ENCODE data around the gene NFKB2.

Gene NFKB2

DNA sequence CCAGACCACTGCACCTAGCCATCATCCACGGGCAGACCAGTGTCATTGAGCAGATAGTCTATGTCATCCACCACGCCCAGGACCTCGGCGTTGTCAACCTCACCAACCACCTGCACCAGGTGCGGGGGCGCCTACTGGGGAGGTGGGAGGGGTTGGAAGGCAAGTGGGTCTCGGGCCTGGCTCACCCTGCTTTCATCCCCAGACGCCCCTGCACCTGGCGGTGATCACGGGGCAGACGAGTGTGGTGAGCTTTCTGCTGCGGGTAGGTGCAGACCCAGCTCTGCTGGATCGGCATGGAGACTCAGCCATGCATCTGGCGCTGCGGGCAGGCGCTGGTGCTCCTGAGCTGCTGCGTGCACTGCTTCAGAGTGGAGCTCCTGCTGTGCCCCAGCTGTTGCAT lies 4.6 kb downstream of the NFKB2 start:
- no peak for TF ChIP-seq GATA3 (IDR thresholded peaks at IDR 0.05; ENCODE audit: low read depth, low read length)
- no peak for TF ChIP-seq GATA2 (IDR thresholded peaks at IDR 0.05; ENCODE audit: low read depth, low read length)

DNA sequence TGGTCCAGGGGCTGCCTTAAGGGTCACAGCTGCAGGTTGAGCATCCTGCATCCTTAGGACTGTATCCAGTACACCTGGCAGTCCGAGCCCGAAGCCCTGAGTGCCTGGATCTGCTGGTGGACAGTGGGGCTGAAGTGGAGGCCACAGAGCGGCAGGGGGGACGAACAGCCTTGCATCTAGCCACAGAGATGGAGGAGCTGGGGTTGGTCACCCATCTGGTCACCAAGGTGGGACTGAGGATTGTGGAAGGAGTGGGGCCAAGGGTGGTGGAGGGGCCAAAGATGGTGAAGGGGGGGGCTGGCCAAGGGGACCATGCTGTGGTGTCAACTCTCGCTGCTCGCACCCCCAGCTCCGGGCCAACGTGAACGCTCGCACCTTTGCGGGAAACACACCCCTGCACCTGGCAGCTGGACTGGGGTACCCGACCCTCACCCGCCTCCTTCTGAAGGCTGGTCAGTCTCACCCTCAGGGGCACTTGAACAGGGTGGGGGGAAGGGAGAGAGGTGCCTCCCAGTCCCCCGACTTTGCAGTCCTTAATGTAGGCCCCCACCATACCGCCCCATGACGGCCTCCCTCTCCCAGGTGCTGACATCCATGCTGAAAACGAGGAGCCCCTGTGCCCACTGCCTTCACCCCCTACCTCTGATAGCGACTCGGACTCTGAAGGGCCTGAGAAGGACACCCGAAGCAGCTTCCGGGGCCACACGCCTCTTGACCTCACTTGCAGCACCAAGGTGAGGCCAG lies 5.3 kb downstream of the NFKB2 start:
- TF ChIP-seq GATA3 (IDR thresholded peaks at IDR 0.05; ENCODE audit: low read depth, low read length) (no peak), GATA2 (IDR thresholded peaks at IDR 0.05; ENCODE audit: low read depth, low read length) (no peak)

- TF ChIP-seq GATA2 (IDR thresholded peaks at IDR 0.05; ENCODE audit: low read depth, low read length) (no peak), GATA3 (IDR thresholded peaks at IDR 0.05; ENCODE audit: low read depth, low read length) (no peak)
These were observed 5.8 kb downstream of the NFKB2 start for GRCh38 chr10:102401342-102401654.

DNA sequence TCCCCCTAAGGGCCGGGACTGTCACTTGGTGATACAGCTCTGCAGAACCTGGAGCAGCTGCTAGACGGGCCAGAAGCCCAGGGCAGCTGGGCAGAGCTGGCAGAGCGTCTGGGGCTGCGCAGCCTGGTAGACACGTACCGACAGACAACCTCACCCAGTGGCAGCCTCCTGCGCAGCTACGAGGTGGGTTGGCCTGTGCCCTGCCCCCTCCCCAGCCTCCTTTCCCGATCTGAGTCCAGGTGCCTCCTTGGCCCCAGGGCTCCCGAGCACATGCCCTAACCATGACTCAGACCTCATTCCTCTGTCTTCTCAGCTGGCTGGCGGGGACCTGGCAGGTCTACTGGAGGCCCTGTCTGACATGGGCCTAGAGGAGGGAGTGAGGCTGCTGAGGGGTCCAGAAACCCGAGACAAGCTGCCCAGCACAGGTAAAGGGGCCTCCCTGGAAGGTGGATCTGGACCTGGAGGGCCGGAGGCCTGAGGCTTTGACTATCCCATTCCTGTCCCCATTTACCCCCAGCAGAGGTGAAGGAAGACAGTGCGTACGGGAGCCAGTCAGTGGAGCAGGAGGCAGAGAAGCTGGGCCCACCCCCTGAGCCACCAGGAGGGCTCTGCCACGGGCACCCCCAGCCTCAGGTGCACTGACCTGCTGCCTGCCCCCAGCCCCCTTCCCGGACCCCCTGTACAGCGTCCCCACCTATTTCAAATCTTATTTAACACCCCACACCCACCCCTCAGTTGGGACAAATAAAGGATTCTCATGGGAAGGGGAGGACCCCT lies 6.4 kb downstream of the NFKB2 start:
- TF ChIP-seq GATA3 (IDR thresholded peaks at IDR 0.05; ENCODE audit: low read depth, low read length) (no peak), GATA2 (IDR thresholded peaks at IDR 0.05; ENCODE audit: low read depth, low read length) (no peak)

DNA sequence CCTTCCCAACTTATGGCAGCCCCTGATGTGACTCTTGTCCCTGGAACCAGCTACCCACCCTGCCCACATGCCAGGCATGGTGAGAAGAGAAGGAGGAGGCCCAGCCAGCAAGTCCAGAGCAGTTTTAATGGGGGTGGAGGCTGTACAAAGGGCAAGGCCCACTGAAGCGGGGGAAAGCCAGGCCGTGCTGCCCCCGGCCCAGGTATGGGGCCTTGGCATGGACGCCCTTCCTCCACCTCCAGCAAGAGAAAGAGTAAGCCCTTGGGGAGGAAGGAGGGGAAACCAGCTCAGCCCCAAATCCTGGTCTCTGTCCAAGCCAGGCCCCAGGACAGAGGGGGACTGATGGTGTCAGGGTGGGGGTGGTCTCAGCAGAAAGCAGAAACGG lies 7.0 kb downstream of the NFKB2 start:
- TF ChIP-seq GATA2 (IDR thresholded peaks at IDR 0.05; ENCODE audit: low read depth, low read length), result no peak
- TF ChIP-seq GATA3 (IDR thresholded peaks at IDR 0.05; ENCODE audit: low read depth, low read length), result no peak

DNA sequence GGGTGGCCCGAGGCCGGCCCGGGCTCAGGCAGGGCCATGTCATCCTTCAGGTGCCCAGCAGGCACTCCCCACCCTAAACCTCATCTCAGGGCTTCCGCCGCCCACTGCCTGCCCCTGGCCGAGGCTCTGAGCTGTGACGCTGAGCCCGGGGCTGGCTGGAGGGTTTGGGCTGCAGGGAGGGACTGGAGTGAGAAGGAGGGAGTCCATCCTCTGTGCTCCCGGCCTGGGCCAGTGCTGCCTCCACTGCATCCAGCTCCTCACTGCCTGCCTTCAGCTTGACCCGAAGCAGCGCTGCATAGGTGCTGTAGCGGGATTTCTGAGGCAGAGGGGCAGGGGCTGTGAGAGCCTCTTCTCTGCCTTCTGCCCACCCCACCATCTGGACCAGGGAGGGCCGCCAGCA lies 7.6 kb downstream of the NFKB2 start:
- TF ChIP-seq GATA2 (IDR thresholded peaks at IDR 0.05; ENCODE audit: low read depth, low read length) (no peak), GATA3 (IDR thresholded peaks at IDR 0.05; ENCODE audit: low read depth, low read length) (no peak)

DNA sequence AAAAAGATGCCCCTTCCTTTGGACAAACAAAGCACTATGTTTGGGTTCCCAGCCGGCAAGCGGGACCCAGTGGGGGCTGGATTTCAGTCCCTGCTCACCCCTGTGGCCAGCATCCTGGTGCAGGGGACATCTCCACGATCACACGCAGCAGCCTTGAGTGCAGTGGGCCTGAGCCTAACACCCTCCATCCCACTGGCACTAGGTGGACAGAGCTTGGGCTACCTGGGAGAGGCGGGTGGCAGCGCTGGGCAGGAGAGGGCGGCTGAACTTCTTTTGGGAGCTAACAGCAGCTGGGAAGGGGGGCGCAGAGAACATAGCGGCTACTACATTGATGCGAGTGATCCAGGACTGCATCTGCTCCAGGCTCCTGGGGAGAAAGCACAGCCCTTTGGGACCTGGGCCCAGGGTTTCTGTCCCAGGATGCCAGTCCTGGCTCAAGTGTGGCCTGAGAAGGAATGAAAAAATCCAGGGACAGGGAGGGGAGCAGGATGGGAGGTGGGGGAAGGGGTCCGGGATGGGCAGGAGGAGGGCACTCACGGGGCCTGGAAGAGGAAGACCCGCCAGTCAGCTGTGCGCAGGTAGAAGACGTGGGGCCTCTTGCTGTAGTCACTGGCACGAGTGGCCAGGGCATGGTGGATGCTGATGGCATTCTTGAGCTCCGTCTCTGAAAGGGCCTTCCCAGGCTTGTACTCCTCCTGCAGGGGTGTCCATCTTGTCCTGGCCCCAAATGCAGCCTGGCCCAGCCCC lies 9.0 kb downstream of the NFKB2 start:
- TF ChIP-seq GATA3 (IDR thresholded peaks at IDR 0.05; ENCODE audit: low read depth, low read length), result no peak
- no peak for TF ChIP-seq GATA2 (IDR thresholded peaks at IDR 0.05; ENCODE audit: low read depth, low read length)

- TF ChIP-seq GATA2 (IDR thresholded peaks at IDR 0.05; ENCODE audit: low read depth, low read length), result no peak
- no peak for TF ChIP-seq GATA3 (IDR thresholded peaks at IDR 0.05; ENCODE audit: low read depth, low read length)
These were observed 9.6 kb downstream of the NFKB2 start for GRCh38 chr10:102405108-102405571.

- TF ChIP-seq GATA2 (IDR thresholded peaks at IDR 0.05; ENCODE audit: low read depth, low read length), result no peak
- no peak for TF ChIP-seq GATA3 (IDR thresholded peaks at IDR 0.05; ENCODE audit: low read depth, low read length)
These were observed 10.1 kb downstream of the NFKB2 start for GRCh38 chr10:102405632-102406031.

DNA sequence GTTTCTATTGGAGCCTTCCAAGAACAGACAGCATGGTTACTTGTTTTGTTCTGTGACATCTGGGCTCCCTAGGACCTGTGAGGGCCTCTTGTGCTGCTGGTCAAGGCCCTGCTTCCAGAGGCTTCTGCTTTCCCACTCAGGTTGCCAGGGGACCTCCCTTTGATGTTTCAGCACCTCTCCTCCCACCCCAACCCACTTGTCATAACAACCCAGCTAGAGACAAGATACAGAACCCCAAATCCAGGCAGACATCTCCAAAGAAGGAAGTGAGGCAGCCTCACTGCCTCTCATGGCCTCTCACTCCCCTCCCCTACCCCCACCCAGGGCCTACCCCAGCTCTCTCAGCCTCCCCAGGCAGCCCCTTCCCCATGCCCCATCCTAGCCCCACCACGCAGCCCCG lies 11.3 kb downstream of the NFKB2 start:
- TF ChIP-seq GATA3 (IDR thresholded peaks at IDR 0.05; ENCODE audit: low read depth, low read length), result no peak
- TF ChIP-seq GATA2 (IDR thresholded peaks at IDR 0.05; ENCODE audit: low read depth, low read length), result no peak

- no peak for TF ChIP-seq GATA3 (IDR thresholded peaks at IDR 0.05; ENCODE audit: low read depth, low read length)
- no peak for TF ChIP-seq GATA2 (IDR thresholded peaks at IDR 0.05; ENCODE audit: low read depth, low read length)
These were observed 12.1 kb downstream of the NFKB2 start for GRCh38 chr10:102407425-102408130.

- TF ChIP-seq GATA3 (IDR thresholded peaks at IDR 0.05; ENCODE audit: low read depth, low read length) (no peak), GATA2 (IDR thresholded peaks at IDR 0.05; ENCODE audit: low read depth, low read length) (no peak)
These were observed 12.7 kb downstream of the NFKB2 start for GRCh38 chr10:102408131-102408727.

GRCh38 chr10:102408728-102409603 lies 13.5 kb downstream of the NFKB2 start:
- no peak for TF ChIP-seq GATA3 (IDR thresholded peaks at IDR 0.05; ENCODE audit: low read depth, low read length)
- no peak for TF ChIP-seq GATA2 (IDR thresholded peaks at IDR 0.05; ENCODE audit: low read depth, low read length)
